ENCODE measurements around the gene HDAC9. TPM values are rescaled to one million over a fixed set of nuclear protein-coding genes. Genes with fewer than 3 reads are reported as not detected.

HDAC9 gene
- total RNA-seq, 1 experiment from 2014 or later, result 7.7 TPM

GRCh38 chr7:18788026-18788425, 292.5 kb downstream of the HDAC9 start:
- no peak overlapping the region for H3K4me3 Mint-ChIP-seq
- no peak overlapping the region for H3K27ac ChIP-seq (ENCODE audit: insufficient read length, low read depth, low read length)
- H3K9me3 Mint-ChIP-seq, result no peaks in the 10 kb centered on the region
- no peaks in the 10 kb centered on the region for H4K20me1 ChIP-seq (ENCODE audit: control insufficient read depth, insufficient read depth, insufficient read length)
- no peak overlapping the region for H3K4ac ChIP-seq (ENCODE audit: low read depth, low read length)
- no peak overlapping the region for H2AK5ac ChIP-seq (ENCODE audit: insufficient read length, low read length)
- no peaks in the 10 kb centered on the region for H3K36me3 Mint-ChIP-seq (ENCODE audit: insufficient read depth in 1 of 3, low read depth in 3 of 3)
- no peaks in the 10 kb centered on the region for H3K9me3 ChIP-seq (ENCODE audit: control insufficient read depth, low read depth, low read length)
- H3K14ac ChIP-seq (ENCODE audit: insufficient read depth, low read length), result no peak overlapping the region
- no peak overlapping the region for H3T11ph ChIP-seq (ENCODE audit: low read length)
- H3K79me1 ChIP-seq (ENCODE audit: insufficient read depth, low read depth, low read length, poor library complexity, severe bottlenecking), result no peaks in the 10 kb centered on the region
- no peak overlapping the region for H2BK120ac ChIP-seq (ENCODE audit: low read depth, low read length, poor library complexity, severe bottlenecking)
- no peak overlapping the region for H4K91ac ChIP-seq (ENCODE audit: insufficient read length, low read depth, low read length)
- H3K4me1 Mint-ChIP-seq, result no peaks in the 10 kb centered on the region
- no peak for DNase-seq
- no peaks in the 10 kb centered on the region for H3K79me2 ChIP-seq (ENCODE audit: insufficient read depth, low read length)
- H3K56ac ChIP-seq (ENCODE audit: insufficient read length, low read depth, low read length), result no peak overlapping the region
- no peak overlapping the region for H4K5ac ChIP-seq (ENCODE audit: insufficient read length, low read depth, low read length)
- no peak overlapping the region for H3K23ac ChIP-seq (ENCODE audit: insufficient read length, low read depth, low read length)
- no peak for TF ChIP-seq CTCF (conservative IDR thresholded peaks at IDR 0.05)
- H2BK12ac ChIP-seq (ENCODE audit: insufficient read length, low read depth, low read length), result no peak overlapping the region
- H3K27me3 ChIP-seq (ENCODE audit: insufficient read depth, low read length), result no peaks in the 10 kb centered on the region
- H3K18ac ChIP-seq (ENCODE audit: insufficient read length, low read depth, low read length), result no peak overlapping the region
- no peak overlapping the region for H2BK15ac ChIP-seq (ENCODE audit: low read depth, low read length)
- no peaks in the 10 kb centered on the region for H3K23me2 ChIP-seq (ENCODE audit: insufficient read length, low read depth, low read length, poor library complexity, severe bottlenecking)
- H2AFZ ChIP-seq (ENCODE audit: low read length), result no peak overlapping the region
- H3K27ac Mint-ChIP-seq, result no peak overlapping the region
- no peaks in the 10 kb centered on the region for H3K27me3 Mint-ChIP-seq (ENCODE audit: low read depth)
- WGBS (ENCODE audit: extremely low coverage, insufficient read length, low lambda C conversion rate), result no CpG with 5 or more reads among the region's 2 CpGs
- H2BK5ac ChIP-seq (ENCODE audit: insufficient read length, low read length), result no peak overlapping the region
- no peak overlapping the region for H3K9ac ChIP-seq (ENCODE audit: extremely low read depth, insufficient read length, low read length)
- no peaks in the 10 kb centered on the region for H3K4me1 ChIP-seq (ENCODE audit: insufficient read depth, low read length)
- H4K8ac ChIP-seq (replicated peaks; ENCODE audit: insufficient read length, low read depth, low read length), result no peak overlapping the region
- H2BK20ac ChIP-seq (ENCODE audit: low read depth, low read length, poor library complexity, severe bottlenecking), result no peak overlapping the region
- H3K4me2 ChIP-seq (ENCODE audit: insufficient read depth, insufficient read length, low read length), result no peak overlapping the region

Measured in H9 (cell line).